IMR-90 (cell line): ENCODE results near the gene MAP1A.

ENCODE experiments used
- BHLHE40 ChIP-seq: fragments of 150-350 bp; IDR thresholded peaks from 2 replicates; pipeline ENCODE4 v1.6.1; 2016; ENCODE audit warnings: mild to moderate bottlenecking, low read depth, low read length
- CEBPB ChIP-seq: IDR thresholded peaks from 2 replicates; pipeline ENCODE4 v1.6.1; 2012; ENCODE audit warnings: low read depth, low read length, improper control_type of control experiment
- MXI1 ChIP-seq: IDR thresholded peaks from 2 replicates; pipeline ENCODE4 v1.6.1; 2012; ENCODE audit warnings: low read depth, mild to moderate bottlenecking, low read length, moderate library complexity, borderline replicate concordance
- NFE2L2 ChIP-seq: fragments of 150-350 bp; IDR thresholded peaks from 2 replicates; pipeline ENCODE4 v1.6.1; 2016; ENCODE audit warnings: low read depth, mild to moderate bottlenecking, low read length
- POLR2A ChIP-seq: IDR thresholded peaks from 2 replicates; pipeline ENCODE4 v1.6.1; 2012; ENCODE audit warnings: mild to moderate bottlenecking, low read depth, low read length
- RAD21 ChIP-seq: IDR thresholded peaks from 2 replicates; pipeline ENCODE4 v1.6.1; 2012; ENCODE audit warnings: low read length, improper control_type of control experiment
- RCOR1 ChIP-seq: IDR thresholded peaks from 2 replicates; pipeline ENCODE4 v1.6.1; 2012; ENCODE audit warnings: mild to moderate bottlenecking, low read length, improper control_type of control experiment; ENCODE audit not compliant: insufficient replicate concordance
- TF ChIP-seq, protein P1 (sequence below): conservative IDR thresholded peaks from 2 replicates; pipeline ENCODE4 v1.5.1; 2012; ENCODE audit warnings: mild to moderate bottlenecking, low read depth, low read length, improper control_type of control experiment
- TF ChIP-seq, protein P2 (sequence below): fragments of 150-350 bp; IDR thresholded peaks from 2 replicates; pipeline ENCODE4 v1.6.1; 2016; ENCODE audit warnings: low read depth, mild to moderate bottlenecking, low read length, moderate library complexity, borderline replicate concordance
- TF ChIP-seq, protein P3 (sequence below): fragments of 150-350 bp; IDR thresholded peaks from 2 replicates; pipeline ENCODE4 v1.6.1; 2017; ENCODE audit warnings: mild to moderate bottlenecking, antibody characterized with exemption, low read length, low read depth

DNA sequence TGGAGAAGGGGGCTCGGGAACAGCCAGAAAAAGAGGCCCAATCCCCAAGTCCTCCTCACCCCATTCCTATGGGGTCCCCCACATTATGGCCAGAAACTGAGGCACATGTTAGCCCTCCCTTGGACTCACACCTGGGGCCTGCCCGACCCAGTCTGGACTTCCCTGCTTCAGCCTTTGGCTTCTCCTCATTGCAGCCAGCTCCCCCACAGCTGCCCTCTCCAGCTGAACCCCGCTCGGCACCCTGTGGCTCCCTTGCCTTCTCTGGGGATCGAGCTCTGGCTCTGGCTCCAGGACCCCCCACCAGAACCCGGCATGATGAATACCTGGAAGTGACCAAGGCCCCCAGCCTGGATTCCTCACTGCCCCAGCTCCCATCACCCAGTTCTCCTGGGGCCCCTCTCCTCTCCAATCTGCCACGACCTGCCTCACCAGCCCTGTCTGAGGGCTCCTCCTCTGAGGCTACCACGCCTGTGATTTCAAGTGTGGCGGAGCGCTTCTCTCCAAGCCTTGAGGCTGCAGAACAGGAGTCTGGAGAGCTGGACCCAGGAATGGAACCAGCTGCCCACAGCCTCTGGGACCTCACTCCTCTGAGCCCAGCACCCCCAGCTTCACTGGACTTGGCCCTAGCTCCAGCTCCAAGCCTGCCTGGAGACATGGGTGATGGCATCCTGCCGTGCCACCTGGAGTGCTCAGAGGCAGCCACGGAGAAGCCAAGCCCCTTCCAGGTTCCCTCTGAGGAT is 10.6 kb downstream of the MAP1A start:
- TF ChIP-seq, protein P1, sequence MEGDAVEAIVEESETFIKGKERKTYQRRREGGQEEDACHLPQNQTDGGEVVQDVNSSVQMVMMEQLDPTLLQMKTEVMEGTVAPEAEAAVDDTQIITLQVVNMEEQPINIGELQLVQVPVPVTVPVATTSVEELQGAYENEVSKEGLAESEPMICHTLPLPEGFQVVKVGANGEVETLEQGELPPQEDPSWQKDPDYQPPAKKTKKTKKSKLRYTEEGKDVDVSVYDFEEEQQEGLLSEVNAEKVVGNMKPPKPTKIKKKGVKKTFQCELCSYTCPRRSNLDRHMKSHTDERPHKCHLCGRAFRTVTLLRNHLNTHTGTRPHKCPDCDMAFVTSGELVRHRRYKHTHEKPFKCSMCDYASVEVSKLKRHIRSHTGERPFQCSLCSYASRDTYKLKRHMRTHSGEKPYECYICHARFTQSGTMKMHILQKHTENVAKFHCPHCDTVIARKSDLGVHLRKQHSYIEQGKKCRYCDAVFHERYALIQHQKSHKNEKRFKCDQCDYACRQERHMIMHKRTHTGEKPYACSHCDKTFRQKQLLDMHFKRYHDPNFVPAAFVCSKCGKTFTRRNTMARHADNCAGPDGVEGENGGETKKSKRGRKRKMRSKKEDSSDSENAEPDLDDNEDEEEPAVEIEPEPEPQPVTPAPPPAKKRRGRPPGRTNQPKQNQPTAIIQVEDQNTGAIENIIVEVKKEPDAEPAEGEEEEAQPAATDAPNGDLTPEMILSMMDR = no peak
- no peak for TF ChIP-seq POLR2A
- TF ChIP-seq BHLHE40 = no peak
- TF ChIP-seq, protein P2, sequence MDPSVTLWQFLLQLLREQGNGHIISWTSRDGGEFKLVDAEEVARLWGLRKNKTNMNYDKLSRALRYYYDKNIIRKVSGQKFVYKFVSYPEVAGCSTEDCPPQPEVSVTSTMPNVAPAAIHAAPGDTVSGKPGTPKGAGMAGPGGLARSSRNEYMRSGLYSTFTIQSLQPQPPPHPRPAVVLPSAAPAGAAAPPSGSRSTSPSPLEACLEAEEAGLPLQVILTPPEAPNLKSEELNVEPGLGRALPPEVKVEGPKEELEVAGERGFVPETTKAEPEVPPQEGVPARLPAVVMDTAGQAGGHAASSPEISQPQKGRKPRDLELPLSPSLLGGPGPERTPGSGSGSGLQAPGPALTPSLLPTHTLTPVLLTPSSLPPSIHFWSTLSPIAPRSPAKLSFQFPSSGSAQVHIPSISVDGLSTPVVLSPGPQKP = no peak
- TF ChIP-seq RAD21 = no peak
- no peak for TF ChIP-seq CEBPB
- TF ChIP-seq NFE2L2 = no peak
- no peak for TF ChIP-seq MXI1
- TF ChIP-seq RCOR1 = no peak
- TF ChIP-seq, protein P3, sequence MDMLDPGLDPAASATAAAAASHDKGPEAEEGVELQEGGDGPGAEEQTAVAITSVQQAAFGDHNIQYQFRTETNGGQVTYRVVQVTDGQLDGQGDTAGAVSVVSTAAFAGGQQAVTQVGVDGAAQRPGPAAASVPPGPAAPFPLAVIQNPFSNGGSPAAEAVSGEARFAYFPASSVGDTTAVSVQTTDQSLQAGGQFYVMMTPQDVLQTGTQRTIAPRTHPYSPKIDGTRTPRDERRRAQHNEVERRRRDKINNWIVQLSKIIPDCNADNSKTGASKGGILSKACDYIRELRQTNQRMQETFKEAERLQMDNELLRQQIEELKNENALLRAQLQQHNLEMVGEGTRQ = no peak
